WTC11 (cell line): ENCODE measurements around the gene MIGA2.

Experiments used
- NR2C2 ChIP-seq: sonication (generic); formaldehyde crosslinking; IDR thresholded peaks from 2 replicates; pipeline ENCODE4 v1.8.0; 2022; ENCODE audit warnings: mild to moderate bottlenecking, missing genetic modification reagents
- ZNF423 ChIP-seq: fragments of 250-450 bp; sonication (Bioruptor Pico); IDR thresholded peaks from 2 replicates; pipeline ENCODE4 v2.1.2; 2022; ENCODE audit warnings: mild to moderate bottlenecking, moderate library complexity
- TF ChIP-seq, protein P1 (sequence below): sonication (generic); formaldehyde crosslinking; IDR thresholded peaks from 2 replicates; pipeline ENCODE4 v1.8.1; 2023; ENCODE audit warnings: mild to moderate bottlenecking, missing genetic modification reagents, borderline replicate concordance
- TF ChIP-seq, protein P2 (sequence below): fragments of 200-600 bp; IDR thresholded peaks from 2 replicates; pipeline ENCODE4 v1.8.0; 2022; ENCODE audit warnings: antibody characterized with exemption
- TF ChIP-seq, protein P3 (sequence below): sonication (generic); formaldehyde crosslinking; conservative IDR thresholded peaks from 2 replicates; pipeline ENCODE4 v1.8.1; 2022; ENCODE audit warnings: mild to moderate bottlenecking, missing genetic modification reagents

DNA sequence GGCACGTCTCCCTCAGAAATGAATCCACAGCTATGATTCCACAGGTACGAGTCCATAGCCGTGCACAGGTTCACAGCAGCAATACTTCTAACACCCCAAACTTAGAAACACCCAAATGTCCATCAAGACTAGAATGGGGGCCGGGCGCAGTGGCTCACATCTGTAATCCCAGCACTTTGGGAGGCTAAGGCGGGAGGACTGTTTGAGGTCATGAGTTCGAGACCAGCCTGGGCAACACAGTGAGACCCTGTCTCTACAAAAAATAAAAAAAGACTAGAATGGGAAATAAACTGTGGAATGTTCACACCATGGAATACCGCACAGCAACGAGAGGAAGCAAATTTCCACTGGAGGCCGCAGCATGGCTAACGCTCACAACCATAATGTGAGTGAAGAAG, 40.2 kb downstream of the MIGA2 start:
- no peak for TF ChIP-seq NR2C2
- no peak for TF ChIP-seq ZNF423 (CRISPR knock-in tag)
- TF ChIP-seq, protein P1, sequence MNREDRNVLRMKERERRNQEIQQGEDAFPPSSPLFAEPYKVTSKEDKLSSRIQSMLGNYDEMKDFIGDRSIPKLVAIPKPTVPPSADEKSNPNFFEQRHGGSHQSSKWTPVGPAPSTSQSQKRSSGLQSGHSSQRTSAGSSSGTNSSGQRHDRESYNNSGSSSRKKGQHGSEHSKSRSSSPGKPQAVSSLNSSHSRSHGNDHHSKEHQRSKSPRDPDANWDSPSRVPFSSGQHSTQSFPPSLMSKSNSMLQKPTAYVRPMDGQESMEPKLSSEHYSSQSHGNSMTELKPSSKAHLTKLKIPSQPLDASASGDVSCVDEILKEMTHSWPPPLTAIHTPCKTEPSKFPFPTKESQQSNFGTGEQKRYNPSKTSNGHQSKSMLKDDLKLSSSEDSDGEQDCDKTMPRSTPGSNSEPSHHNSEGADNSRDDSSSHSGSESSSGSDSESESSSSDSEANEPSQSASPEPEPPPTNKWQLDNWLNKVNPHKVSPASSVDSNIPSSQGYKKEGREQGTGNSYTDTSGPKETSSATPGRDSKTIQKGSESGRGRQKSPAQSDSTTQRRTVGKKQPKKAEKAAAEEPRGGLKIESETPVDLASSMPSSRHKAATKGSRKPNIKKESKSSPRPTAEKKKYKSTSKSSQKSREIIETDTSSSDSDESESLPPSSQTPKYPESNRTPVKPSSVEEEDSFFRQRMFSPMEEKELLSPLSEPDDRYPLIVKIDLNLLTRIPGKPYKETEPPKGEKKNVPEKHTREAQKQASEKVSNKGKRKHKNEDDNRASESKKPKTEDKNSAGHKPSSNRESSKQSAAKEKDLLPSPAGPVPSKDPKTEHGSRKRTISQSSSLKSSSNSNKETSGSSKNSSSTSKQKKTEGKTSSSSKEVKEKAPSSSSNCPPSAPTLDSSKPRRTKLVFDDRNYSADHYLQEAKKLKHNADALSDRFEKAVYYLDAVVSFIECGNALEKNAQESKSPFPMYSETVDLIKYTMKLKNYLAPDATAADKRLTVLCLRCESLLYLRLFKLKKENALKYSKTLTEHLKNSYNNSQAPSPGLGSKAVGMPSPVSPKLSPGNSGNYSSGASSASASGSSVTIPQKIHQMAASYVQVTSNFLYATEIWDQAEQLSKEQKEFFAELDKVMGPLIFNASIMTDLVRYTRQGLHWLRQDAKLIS: no peak
- TF ChIP-seq, protein P2, sequence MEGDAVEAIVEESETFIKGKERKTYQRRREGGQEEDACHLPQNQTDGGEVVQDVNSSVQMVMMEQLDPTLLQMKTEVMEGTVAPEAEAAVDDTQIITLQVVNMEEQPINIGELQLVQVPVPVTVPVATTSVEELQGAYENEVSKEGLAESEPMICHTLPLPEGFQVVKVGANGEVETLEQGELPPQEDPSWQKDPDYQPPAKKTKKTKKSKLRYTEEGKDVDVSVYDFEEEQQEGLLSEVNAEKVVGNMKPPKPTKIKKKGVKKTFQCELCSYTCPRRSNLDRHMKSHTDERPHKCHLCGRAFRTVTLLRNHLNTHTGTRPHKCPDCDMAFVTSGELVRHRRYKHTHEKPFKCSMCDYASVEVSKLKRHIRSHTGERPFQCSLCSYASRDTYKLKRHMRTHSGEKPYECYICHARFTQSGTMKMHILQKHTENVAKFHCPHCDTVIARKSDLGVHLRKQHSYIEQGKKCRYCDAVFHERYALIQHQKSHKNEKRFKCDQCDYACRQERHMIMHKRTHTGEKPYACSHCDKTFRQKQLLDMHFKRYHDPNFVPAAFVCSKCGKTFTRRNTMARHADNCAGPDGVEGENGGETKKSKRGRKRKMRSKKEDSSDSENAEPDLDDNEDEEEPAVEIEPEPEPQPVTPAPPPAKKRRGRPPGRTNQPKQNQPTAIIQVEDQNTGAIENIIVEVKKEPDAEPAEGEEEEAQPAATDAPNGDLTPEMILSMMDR: no peak
- TF ChIP-seq, protein P3, sequence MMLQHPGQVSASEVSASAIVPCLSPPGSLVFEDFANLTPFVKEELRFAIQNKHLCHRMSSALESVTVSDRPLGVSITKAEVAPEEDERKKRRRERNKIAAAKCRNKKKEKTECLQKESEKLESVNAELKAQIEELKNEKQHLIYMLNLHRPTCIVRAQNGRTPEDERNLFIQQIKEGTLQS (CRISPR knock-in tag): no peak
